ENCODE measurements around the gene PRADC1.

DNA sequence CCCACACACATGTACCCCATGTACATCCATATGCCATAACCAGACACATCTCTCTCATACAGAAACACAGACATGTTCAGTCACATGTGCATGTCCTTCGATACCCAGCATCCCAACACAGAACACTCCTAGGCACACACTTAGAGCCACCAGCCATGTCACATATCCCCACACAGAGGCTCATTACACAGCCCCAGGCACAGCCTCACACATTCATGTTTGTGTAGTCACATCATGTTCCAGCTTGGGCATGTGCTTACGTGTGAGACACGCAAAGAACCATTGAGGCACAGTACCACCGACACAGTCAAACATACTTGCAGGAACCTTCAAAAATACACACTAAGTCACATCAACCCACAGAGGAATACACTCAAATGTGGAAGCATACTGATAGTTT, 34.0 kb upstream of the PRADC1 start:
- TF ChIP-seq EP300 (IDR thresholded peaks at IDR 0.05; ENCODE audit: low read length) = no peak
- no peak for TF ChIP-seq TCF7 (IDR thresholded peaks at IDR 0.05; ENCODE audit: borderline replicate concordance)
- TF ChIP-seq, protein P1, sequence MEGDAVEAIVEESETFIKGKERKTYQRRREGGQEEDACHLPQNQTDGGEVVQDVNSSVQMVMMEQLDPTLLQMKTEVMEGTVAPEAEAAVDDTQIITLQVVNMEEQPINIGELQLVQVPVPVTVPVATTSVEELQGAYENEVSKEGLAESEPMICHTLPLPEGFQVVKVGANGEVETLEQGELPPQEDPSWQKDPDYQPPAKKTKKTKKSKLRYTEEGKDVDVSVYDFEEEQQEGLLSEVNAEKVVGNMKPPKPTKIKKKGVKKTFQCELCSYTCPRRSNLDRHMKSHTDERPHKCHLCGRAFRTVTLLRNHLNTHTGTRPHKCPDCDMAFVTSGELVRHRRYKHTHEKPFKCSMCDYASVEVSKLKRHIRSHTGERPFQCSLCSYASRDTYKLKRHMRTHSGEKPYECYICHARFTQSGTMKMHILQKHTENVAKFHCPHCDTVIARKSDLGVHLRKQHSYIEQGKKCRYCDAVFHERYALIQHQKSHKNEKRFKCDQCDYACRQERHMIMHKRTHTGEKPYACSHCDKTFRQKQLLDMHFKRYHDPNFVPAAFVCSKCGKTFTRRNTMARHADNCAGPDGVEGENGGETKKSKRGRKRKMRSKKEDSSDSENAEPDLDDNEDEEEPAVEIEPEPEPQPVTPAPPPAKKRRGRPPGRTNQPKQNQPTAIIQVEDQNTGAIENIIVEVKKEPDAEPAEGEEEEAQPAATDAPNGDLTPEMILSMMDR (IDR thresholded peaks at IDR 0.05 in 2 of 3, conservative IDR thresholded peaks at IDR 0.05 in 1 of 3; ENCODE audit: insufficient read depth in 2 of 3, low read depth in 1 of 3, low read length in 3 of 3) = no peak

All from K562 (cell line).